HL-60/S4 treated with retinoic acid at 250 ng/mL for 4 days and 3 days (cell line): ENCODE measurements around the gene LYPD6B.

Source experiments
- in situ Hi-C: fragments of 300-500 bp; cut with MboI; formaldehyde crosslinking; loops from 2 replicates; pipeline ENCODE4 v1.7.0; 2022; ENCODE audit warnings: low sequenced_read_pairs

Gene LYPD6B

GRCh38 chr2:149038442-149039212 lies at the start of gene LYPD6B:
TSS of gene LYPD6B (plus strand) at chr2:149038699. CDS start at chr2:149130949, 92,250 bp downstream.
- in situ Hi-C loops: no loop called here

- in situ Hi-C loops: loop anchor here (25.0 kb wide), 2 partner anchors 428 to 1028 kb away; no protein-coding TSS in a partner anchor
Observed at GRCh38 chr2:148989882-148990493, 48.5 kb upstream of the LYPD6B start.

GRCh38 chr2:148990968-148991367 lies 47.5 kb upstream of the LYPD6B start:
- in situ Hi-C loops: loop anchor here (25.0 kb wide), 2 partner anchors 429 to 1029 kb away; no protein-coding TSS in a partner anchor

GRCh38 chr2:148992448-148992847 lies 46.1 kb upstream of the LYPD6B start:
- in situ Hi-C loops: loop anchor here (25.0 kb wide), 2 partner anchors 430 to 1030 kb away; no protein-coding TSS in a partner anchor

GRCh38 chr2:148993351-148993750 lies 45.1 kb upstream of the LYPD6B start:
- in situ Hi-C loops: loop anchor here (25.0 kb wide), 2 partner anchors 431 to 1031 kb away; no protein-coding TSS in a partner anchor

GRCh38 chr2:148994341-148994740 lies 44.2 kb upstream of the LYPD6B start:
- in situ Hi-C loops: loop anchor here (25.0 kb wide), 2 partner anchors 432 to 1032 kb away; no protein-coding TSS in a partner anchor

- in situ Hi-C loops: loop anchor here (25.0 kb wide), 2 partner anchors 435 to 1035 kb away; no protein-coding TSS in a partner anchor
Observed at GRCh38 chr2:148996805-148997204, 41.7 kb upstream of the LYPD6B start.

GRCh38 chr2:148998165-148998830 lies 40.2 kb upstream of the LYPD6B start:
- in situ Hi-C loops: loop anchor here (25.0 kb wide), 2 partner anchors 436 to 1036 kb away; no protein-coding TSS in a partner anchor

- in situ Hi-C loops: loop anchor here (25.0 kb wide), 2 partner anchors 437 to 1037 kb away; no protein-coding TSS in a partner anchor
Observed at GRCh38 chr2:148998831-148999200, 39.7 kb upstream of the LYPD6B start.

GRCh38 chr2:148999451-148999921 lies 39.0 kb upstream of the LYPD6B start:
- in situ Hi-C loops: loop anchor here (25.0 kb wide), 2 partner anchors 437 to 1037 kb away; no protein-coding TSS in a partner anchor

- in situ Hi-C loops: no loop called here
Observed at GRCh38 chr2:149000158-149000938, 38.2 kb upstream of the LYPD6B start.

- in situ Hi-C loops: no loop called here
Observed at GRCh38 chr2:149001496-149001895, 37.0 kb upstream of the LYPD6B start.

- in situ Hi-C loops: no loop called here
Observed at GRCh38 chr2:149002378-149002890, 36.1 kb upstream of the LYPD6B start.

GRCh38 chr2:149002891-149003740 lies 35.4 kb upstream of the LYPD6B start:
- in situ Hi-C loops: no loop called here

- in situ Hi-C loops: no loop called here
Observed at GRCh38 chr2:149004836-149005235, 33.7 kb upstream of the LYPD6B start.

GRCh38 chr2:149005471-149006077 lies 32.9 kb upstream of the LYPD6B start:
- in situ Hi-C loops: no loop called here

GRCh38 chr2:149006883-149007543 lies 31.5 kb upstream of the LYPD6B start:
- in situ Hi-C loops: no loop called here

- in situ Hi-C loops: no loop called here
Observed at GRCh38 chr2:149008381-149008780, 30.1 kb upstream of the LYPD6B start.
